A549 (cell line): ENCODE data around the gene AFF3. TPM values are rescaled to one million over a fixed set of nuclear protein-coding genes. Genes with fewer than 3 reads are reported as not detected.

Source experiments
- ATAC-seq, 2 experiments: fragments of 200-7000 bp in 1 of 2; fragments of >200 bp in 1 of 2; cut with Nextera tagmentation in 1 of 2; cut with Tn5 transposase in 1 of 2; 3 replicates each; pipeline versions ENCODE4 v1.8.0 to v1.9.1; 2018 to 2020; ENCODE audit warnings: mild to moderate bottlenecking in 1 of 2, moderate library complexity in 1 of 2
- CTCF ChIA-PET: fragments of 300-600 bp; sonication (Branson Sonifier 250); formaldehyde crosslinking; extraction: SDS; loops from one replicate; lab custom pipeline; 2021; ENCODE audit warnings: antibody characterized with exemption, inconsistent platforms; lab: Yijun Ruan, JAX
- POLR2A ChIA-PET: fragments of 350-600 bp; formaldehyde crosslinking; extraction: SDS; loops from one replicate; lab custom pipeline; 2021; ENCODE audit warnings: antibody characterized with exemption, inconsistent platforms; lab: Yijun Ruan, JAX
- DNase-seq, 2 experiments: peaks; one replicate each; pipeline versions ENCODE4 v3.0.0 to v3.0.0-alpha.2; 2011 to 2016; ENCODE audit warnings: low read depth in 1 of 2, low spot score in 1 of 2
- FAIRE-seq: peaks from 2 replicates; lab custom pipeline; 2011; peaks lifted over from hg19 to GRCh38; lab: Jason Lieb, UNC
- H3K27ac ChIP-seq, 2 experiments: fragments of >200 bp; sonication (Bioruptor Twin); formaldehyde crosslinking; 3 replicates each; pipeline ENCODE4 v1.5.1; 2016 to 2017
- H3K4me1 ChIP-seq: fragments of >200 bp; sonication (Bioruptor Twin); formaldehyde crosslinking; 3 replicates; pipeline ENCODE4 v1.6.1; 2016
- H3K4me2 ChIP-seq: fragments of >200 bp; sonication (Bioruptor Twin); formaldehyde crosslinking; 3 replicates; pipeline ENCODE4 v1.6.1; 2016
- H3K4me3 ChIP-seq: fragments of >200 bp; sonication (Bioruptor Twin); formaldehyde crosslinking; 3 replicates; pipeline ENCODE4 v1.5.1; 2016
- H3K9me3 ChIP-seq: fragments of >200 bp; sonication (Bioruptor Twin); formaldehyde crosslinking; 3 replicates; pipeline ENCODE4 v1.6.1; 2016
- CHD4 ChIP-seq: fragments of 200-600 bp; sonication (generic); IDR thresholded peaks from 2 replicates; pipeline ENCODE4 v1.6.1; 2016; ENCODE audit warnings: antibody characterized with exemption, mild to moderate bottlenecking, borderline replicate concordance
- EHMT2 ChIP-seq: fragments of 200-600 bp; sonication (generic); IDR thresholded peaks from 2 replicates; pipeline ENCODE4 v1.6.1; 2016; ENCODE audit warnings: antibody characterized with exemption, low read depth, mild to moderate bottlenecking, moderate library complexity
- FOSB ChIP-seq: fragments of 250-450 bp; sonication (Bioruptor Pico); IDR thresholded peaks from 2 replicates; pipeline ENCODE4 v1.5.0; 2020; ENCODE audit warnings: mild to moderate bottlenecking, moderate library complexity
- FOSL2 ChIP-seq, 2 experiments: fragments of 450-650 bp in 1 of 2; fragments of >200 bp in 1 of 2; sonication (Bioruptor Twin) in 1 of 2; formaldehyde crosslinking; IDR thresholded peaks; 2 replicates each; pipeline versions ENCODE4 v1.5.0 to v1.6.1; 2016 to 2020; ENCODE audit warnings: mild to moderate bottlenecking in 1 of 2, moderate library complexity in 1 of 2
- HDAC2 ChIP-seq: fragments of 200-600 bp; sonication (generic); IDR thresholded peaks from 2 replicates; pipeline ENCODE4 v1.6.1; 2016
- HOXA7 ChIP-seq: fragments of 250-450 bp; sonication (Bioruptor Pico); IDR thresholded peaks from 2 replicates; pipeline ENCODE4 v1.5.0; 2020; ENCODE audit warnings: mild to moderate bottlenecking, moderate library complexity
- HOXB5 ChIP-seq: fragments of 250-450 bp; sonication (Bioruptor Pico); IDR thresholded peaks from 2 replicates; pipeline ENCODE4 v1.5.0; 2020; ENCODE audit warnings: mild to moderate bottlenecking, moderate library complexity
- KDM1A ChIP-seq: fragments of 200-600 bp; sonication (generic); IDR thresholded peaks from 2 replicates; pipeline ENCODE4 v1.6.1; 2016; ENCODE audit warnings: low read depth, mild to moderate bottlenecking
- KDM5A ChIP-seq: fragments of 200-600 bp; sonication (generic); IDR thresholded peaks from 2 replicates; pipeline ENCODE4 v1.6.1; 2016; ENCODE audit warnings: antibody characterized with exemption, mild to moderate bottlenecking
- NR3C1 ChIP-seq: fragments of >200 bp; sonication (Bioruptor Twin); formaldehyde crosslinking; IDR thresholded peaks from 3 replicates; pipeline ENCODE4 v1.6.1; 2017
- PHF8 ChIP-seq: fragments of 200-600 bp; sonication (generic); IDR thresholded peaks from 2 replicates; pipeline ENCODE4 v1.6.1; 2016; ENCODE audit warnings: low read depth, mild to moderate bottlenecking, antibody characterized with exemption, moderate library complexity, borderline replicate concordance
- POLR2AphosphoS2 ChIP-seq: conservative IDR thresholded peaks from 2 replicates; pipeline ENCODE4 v1.6.1; 2012; ENCODE audit warnings: low read length, improper control_type of control experiment, inconsistent platforms
- RAD21 ChIP-seq, 2 experiments: fragments of >200 bp in 1 of 2; sonication (Bioruptor Twin) in 1 of 2; formaldehyde crosslinking in 1 of 2; IDR thresholded peaks in 1 of 2; conservative IDR thresholded peaks in 1 of 2; 2 replicates in 1 of 2; 3 replicates in 1 of 2; pipeline ENCODE4 v1.6.1; 2012 to 2018; ENCODE audit warnings: inconsistent platforms in 1 of 2
- RCOR1 ChIP-seq: fragments of 150-350 bp; IDR thresholded peaks from 2 replicates; pipeline ENCODE4 v1.6.1; 2014; ENCODE audit warnings: antibody characterized with exemption, low read length, low read depth
- TP53 ChIP-seq: fragments of 250-450 bp; sonication (Bioruptor Pico); IDR thresholded peaks from 2 replicates; pipeline ENCODE4 v1.5.0; 2021; ENCODE audit warnings: mild to moderate bottlenecking, moderate library complexity
- ZC3H11A ChIP-seq: fragments of 450-650 bp; IDR thresholded peaks from 2 replicates; pipeline ENCODE4 v1.6.1; 2014; ENCODE audit warnings: antibody characterized with exemption, mild to moderate bottlenecking
- WGBS: methylation state at CpG from one replicate; pipeline ENCODE4 v1.1.6; 2017; ENCODE audit errors: missing lambda C conversion rate; 5-methylcytosine and 5-hydroxymethylcytosine counted together
- polyA plus RNA-seq, 4 experiments: library from polyadenylated mRNA; depleted of rRNA in 3 of 4; stranded (reverse); fragments of >200 nt; fragmentation: RNase III in 1 of 4; extraction: RNeasy Plus Mini Kit Qiagen cat#74134 plus additional on column Dnase treatment in 1 of 4; gene quantifications; 2 replicates in 3 of 4; 3 replicates in 1 of 4; pipeline ENCODE4 v1.2.3, GENCODE V29; 2011 to 2017
- TF ChIP-seq, protein P1 (sequence below): fragments of 250-450 bp; sonication (Bioruptor Pico); IDR thresholded peaks from 2 replicates; pipeline ENCODE4 v1.5.0; 2021; ENCODE audit warnings: mild to moderate bottlenecking, moderate library complexity, borderline replicate concordance
- TF ChIP-seq, protein P2 (sequence below): fragments of 200-600 bp; sonication (generic); IDR thresholded peaks from 2 replicates; pipeline ENCODE4 v1.6.1; 2016; ENCODE audit warnings: antibody characterized with exemption, mild to moderate bottlenecking, moderate library complexity
- TF ChIP-seq, protein P3 (sequence below): fragments of >200 bp; sonication (Bioruptor Twin); formaldehyde crosslinking; IDR thresholded peaks from 3 replicates; pipeline ENCODE4 v1.5.1; 2016
- TF ChIP-seq, protein P4 (sequence below): fragments of 150-350 bp; IDR thresholded peaks from 2 replicates; pipeline ENCODE4 v1.6.1; 2014; ENCODE audit warnings: low read depth, mild to moderate bottlenecking, low read length
- TF ChIP-seq, protein P5 (sequence below): fragments of 450-650 bp; IDR thresholded peaks from 2 replicates; pipeline ENCODE4 v1.6.1; 2014; ENCODE audit warnings: antibody characterized with exemption
- TF ChIP-seq, protein P6 (sequence below): fragments of >200 bp; sonication (Bioruptor Twin); formaldehyde crosslinking; IDR thresholded peaks from 2 replicates; pipeline ENCODE4 v1.6.1; 2016

AFF3 gene
- polyA plus RNA-seq, 2 of the 4 experiments (the other 2 are of a cell fraction): not detected

DNA sequence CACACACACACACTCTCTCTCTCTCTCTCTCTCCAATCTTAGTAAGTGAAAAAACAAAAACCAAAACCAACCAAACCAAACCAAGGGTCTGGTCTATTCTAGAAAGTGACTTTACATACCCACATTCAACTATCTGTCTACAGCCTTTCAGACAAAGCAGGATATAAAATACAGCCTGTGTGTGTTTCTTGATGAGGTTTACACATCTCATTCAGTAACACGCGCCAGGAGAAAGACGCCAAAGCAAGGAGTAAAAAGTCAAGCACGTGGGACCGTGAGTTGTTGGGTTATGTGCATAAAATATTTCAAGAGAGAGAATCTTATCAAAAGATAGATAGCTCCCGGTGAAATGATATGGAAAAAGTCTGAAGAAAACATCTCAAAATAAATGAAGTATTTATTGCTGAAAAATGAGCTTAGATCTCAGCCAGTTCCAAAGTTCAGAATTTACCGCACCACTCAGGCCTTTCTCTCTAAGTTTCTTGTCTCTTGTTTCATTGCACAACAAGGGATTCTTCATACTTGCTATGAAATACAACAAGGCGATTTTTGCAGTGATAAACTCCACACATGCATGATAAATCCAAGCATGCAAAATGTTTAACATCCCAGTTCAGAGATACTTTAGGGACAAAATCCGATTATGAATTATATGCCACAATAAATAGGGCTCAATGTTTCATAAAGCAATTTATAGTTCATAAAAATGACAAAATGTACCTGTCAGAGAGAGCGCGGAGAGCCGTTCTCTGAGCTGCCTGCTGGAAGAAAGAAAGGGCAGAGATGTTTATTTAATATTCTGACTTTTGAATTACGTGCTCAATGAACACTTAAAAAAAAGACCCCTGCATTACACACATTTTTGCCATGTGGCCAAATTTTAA is 493.2 kb downstream of the AFF3 start:
- no peak for ATAC-seq
- TF ChIP-seq, protein P1, sequence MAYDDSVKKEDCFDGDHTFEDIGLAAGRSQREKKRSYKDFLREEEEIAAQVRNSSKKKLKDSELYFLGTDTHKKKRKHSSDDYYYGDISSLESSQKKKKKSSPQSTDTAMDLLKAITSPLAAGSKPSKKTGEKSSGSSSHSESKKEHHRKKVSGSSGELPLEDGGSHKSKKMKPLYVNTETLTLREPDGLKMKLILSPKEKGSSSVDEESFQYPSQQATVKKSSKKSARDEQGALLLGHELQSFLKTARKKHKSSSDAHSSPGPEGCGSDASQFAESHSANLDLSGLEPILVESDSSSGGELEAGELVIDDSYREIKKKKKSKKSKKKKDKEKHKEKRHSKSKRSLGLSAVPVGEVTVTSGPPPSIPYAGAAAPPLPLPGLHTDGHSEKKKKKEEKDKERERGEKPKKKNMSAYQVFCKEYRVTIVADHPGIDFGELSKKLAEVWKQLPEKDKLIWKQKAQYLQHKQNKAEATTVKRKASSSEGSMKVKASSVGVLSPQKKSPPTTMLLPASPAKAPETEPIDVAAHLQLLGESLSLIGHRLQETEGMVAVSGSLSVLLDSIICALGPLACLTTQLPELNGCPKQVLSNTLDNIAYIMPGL: no peak
- TF ChIP-seq CHD4: no peak
- no peak for TF ChIP-seq HOXB5 (CRISPR knock-in tag)
- no peak overlapping the region for H3K4me2 ChIP-seq
- no peak overlapping the region for H3K4me3 ChIP-seq
- CTCF ChIA-PET: interaction anchor here (0.7 kb wide), 1 partner anchor 471 kb away, joined by 3 read pairs; no protein-coding TSS in a partner anchor
- no peak for DNase-seq
- POLR2A ChIA-PET: no interaction called here
- FAIRE-seq: no peak
- no peaks in the 10 kb centered on the region for H3K4me1 ChIP-seq
- no peaks in the 10 kb centered on the region for H3K9me3 ChIP-seq
- H3K27ac ChIP-seq: no peak overlapping the region
- 51% methylated on average over 13 of the region's 13 CpGs for WGBS

DNA sequence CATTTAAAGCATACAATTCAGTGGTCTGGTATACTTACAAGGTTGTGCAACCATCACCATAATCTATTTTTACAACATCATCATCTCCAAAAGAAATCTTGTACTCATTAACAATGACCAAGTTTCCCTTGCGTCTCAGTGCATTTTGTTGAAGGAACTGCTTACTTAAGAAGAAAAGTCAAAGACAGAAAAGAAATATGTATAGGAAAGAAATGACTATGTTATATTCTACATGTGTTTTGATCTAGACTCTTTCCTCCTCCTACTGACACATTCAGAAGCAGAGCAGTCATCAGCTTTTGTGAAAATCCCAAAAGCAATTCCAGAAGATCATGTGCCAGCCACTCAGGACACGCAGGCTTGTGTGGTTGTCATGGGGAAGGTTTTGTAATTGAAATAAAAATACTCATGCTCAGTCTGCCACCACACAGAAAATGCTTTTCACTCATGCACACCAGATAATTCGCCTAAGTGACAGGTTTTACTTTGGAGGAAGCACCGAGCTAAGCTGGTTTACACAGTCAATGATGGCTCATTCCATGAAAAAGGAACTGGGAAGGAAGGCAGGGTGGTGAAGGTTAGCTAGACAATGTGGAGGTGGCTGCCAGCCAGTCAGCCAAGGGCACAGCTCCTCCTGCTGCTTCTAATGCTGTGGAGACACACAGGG is 494.1 kb downstream of the AFF3 start:
- no peak for FAIRE-seq
- Histone ChIP-seq H3K4me1 (no peaks in the 10 kb centered on the region), H3K27ac (no peak overlapping the region), H3K4me2 (no peak overlapping the region), H3K4me3 (no peak overlapping the region), H3K9me3 (no peaks in the 10 kb centered on the region)
- CTCF ChIA-PET: interaction anchor here (1.3 kb wide), 1 partner anchor 89 kb away, joined by 4 read pairs; no protein-coding TSS in a partner anchor
- no peak for ATAC-seq
- no peak for DNase-seq
- 1% methylated on average over 4 of the region's 4 CpGs for WGBS
- TF ChIP-seq, protein P2, sequence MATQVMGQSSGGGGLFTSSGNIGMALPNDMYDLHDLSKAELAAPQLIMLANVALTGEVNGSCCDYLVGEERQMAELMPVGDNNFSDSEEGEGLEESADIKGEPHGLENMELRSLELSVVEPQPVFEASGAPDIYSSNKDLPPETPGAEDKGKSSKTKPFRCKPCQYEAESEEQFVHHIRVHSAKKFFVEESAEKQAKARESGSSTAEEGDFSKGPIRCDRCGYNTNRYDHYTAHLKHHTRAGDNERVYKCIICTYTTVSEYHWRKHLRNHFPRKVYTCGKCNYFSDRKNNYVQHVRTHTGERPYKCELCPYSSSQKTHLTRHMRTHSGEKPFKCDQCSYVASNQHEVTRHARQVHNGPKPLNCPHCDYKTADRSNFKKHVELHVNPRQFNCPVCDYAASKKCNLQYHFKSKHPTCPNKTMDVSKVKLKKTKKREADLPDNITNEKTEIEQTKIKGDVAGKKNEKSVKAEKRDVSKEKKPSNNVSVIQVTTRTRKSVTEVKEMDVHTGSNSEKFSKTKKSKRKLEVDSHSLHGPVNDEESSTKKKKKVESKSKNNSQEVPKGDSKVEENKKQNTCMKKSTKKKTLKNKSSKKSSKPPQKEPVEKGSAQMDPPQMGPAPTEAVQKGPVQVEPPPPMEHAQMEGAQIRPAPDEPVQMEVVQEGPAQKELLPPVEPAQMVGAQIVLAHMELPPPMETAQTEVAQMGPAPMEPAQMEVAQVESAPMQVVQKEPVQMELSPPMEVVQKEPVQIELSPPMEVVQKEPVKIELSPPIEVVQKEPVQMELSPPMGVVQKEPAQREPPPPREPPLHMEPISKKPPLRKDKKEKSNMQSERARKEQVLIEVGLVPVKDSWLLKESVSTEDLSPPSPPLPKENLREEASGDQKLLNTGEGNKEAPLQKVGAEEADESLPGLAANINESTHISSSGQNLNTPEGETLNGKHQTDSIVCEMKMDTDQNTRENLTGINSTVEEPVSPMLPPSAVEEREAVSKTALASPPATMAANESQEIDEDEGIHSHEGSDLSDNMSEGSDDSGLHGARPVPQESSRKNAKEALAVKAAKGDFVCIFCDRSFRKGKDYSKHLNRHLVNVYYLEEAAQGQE: no peak
- no peak for TF ChIP-seq RAD21 (conservative IDR thresholded peaks at IDR 0.05 in 1 of 2, IDR thresholded peaks at IDR 0.05 in 1 of 2)
- no peak for TF ChIP-seq RCOR1
- TF ChIP-seq, protein P3, sequence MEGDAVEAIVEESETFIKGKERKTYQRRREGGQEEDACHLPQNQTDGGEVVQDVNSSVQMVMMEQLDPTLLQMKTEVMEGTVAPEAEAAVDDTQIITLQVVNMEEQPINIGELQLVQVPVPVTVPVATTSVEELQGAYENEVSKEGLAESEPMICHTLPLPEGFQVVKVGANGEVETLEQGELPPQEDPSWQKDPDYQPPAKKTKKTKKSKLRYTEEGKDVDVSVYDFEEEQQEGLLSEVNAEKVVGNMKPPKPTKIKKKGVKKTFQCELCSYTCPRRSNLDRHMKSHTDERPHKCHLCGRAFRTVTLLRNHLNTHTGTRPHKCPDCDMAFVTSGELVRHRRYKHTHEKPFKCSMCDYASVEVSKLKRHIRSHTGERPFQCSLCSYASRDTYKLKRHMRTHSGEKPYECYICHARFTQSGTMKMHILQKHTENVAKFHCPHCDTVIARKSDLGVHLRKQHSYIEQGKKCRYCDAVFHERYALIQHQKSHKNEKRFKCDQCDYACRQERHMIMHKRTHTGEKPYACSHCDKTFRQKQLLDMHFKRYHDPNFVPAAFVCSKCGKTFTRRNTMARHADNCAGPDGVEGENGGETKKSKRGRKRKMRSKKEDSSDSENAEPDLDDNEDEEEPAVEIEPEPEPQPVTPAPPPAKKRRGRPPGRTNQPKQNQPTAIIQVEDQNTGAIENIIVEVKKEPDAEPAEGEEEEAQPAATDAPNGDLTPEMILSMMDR: no peak
- no peak for TF ChIP-seq NR3C1
- TF ChIP-seq ZC3H11A: no peak
- TF ChIP-seq FOSB (CRISPR knock-in tag): no peak
- TF ChIP-seq, protein P4, sequence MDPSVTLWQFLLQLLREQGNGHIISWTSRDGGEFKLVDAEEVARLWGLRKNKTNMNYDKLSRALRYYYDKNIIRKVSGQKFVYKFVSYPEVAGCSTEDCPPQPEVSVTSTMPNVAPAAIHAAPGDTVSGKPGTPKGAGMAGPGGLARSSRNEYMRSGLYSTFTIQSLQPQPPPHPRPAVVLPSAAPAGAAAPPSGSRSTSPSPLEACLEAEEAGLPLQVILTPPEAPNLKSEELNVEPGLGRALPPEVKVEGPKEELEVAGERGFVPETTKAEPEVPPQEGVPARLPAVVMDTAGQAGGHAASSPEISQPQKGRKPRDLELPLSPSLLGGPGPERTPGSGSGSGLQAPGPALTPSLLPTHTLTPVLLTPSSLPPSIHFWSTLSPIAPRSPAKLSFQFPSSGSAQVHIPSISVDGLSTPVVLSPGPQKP: no peak
- TF ChIP-seq POLR2AphosphoS2: no peak
- TF ChIP-seq, protein P5, sequence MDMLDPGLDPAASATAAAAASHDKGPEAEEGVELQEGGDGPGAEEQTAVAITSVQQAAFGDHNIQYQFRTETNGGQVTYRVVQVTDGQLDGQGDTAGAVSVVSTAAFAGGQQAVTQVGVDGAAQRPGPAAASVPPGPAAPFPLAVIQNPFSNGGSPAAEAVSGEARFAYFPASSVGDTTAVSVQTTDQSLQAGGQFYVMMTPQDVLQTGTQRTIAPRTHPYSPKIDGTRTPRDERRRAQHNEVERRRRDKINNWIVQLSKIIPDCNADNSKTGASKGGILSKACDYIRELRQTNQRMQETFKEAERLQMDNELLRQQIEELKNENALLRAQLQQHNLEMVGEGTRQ: no peak
- TF ChIP-seq FOSL2 (IDR thresholded peaks at IDR 0.05): no peak
- no peak for TF ChIP-seq FOSL2 (CRISPR knock-in tag; IDR thresholded peaks at IDR 0.05)
- TF ChIP-seq PHF8: no peak
- no peak for TF ChIP-seq EHMT2
- TF ChIP-seq, protein P6, sequence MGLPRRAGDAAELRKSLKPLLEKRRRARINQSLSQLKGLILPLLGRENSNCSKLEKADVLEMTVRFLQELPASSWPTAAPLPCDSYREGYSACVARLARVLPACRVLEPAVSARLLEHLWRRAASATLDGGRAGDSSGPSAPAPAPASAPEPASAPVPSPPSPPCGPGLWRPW: no peak
- no peak for TF ChIP-seq KDM1A
- no peak for TF ChIP-seq KDM5A
- no peak for TF ChIP-seq TP53 (CRISPR knock-in tag)
- TF ChIP-seq HOXA7 (CRISPR knock-in tag): no peak
- no peak for TF ChIP-seq HDAC2
- POLR2A ChIA-PET: no interaction called here
